Measurements from ENCODE around the gene TFAP2B. TPM values are rescaled to one million over a fixed set of nuclear protein-coding genes. Genes with fewer than 3 reads are reported as not detected.

TFAP2B gene
- polyA plus RNA-seq, 1 donor from 2014 or later: not detected

DNA sequence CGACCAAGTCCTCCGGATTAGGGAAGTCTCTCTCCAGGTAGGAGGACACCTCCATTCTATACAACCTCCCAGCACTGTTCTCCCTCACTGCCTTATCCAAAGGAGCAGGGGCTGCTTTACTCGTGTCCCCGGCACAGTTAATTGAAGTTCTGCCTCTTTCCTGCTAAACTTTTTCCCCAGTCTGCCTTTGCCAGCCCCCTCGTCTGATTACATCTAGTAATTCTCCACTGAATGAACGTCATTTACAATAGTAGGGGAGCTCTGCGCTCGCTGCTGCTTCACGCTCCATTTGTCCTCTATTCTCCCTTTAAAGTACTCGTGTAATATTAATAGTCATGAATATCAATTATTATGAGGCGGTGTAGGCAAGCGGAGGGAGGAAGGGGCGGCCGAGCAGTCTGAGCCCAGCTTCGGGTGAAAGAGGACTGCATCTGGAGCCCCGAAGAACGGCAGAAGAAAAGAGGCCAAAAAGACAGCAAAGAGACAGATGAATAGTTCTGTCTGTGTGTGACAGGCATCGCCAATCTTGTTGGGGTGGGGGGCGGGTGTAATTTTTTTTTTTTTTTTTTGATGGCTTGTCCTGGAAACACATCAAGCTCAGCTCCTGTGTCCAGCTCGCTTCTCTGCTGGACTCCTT, 2.9 kb downstream of the TFAP2B start:
- no peak overlapping the region for H3K4me3 ChIP-seq (ENCODE audit: low read length)
- H3K27ac ChIP-seq (ENCODE audit: low read length): no peak overlapping the region
- H3K9ac ChIP-seq (ENCODE audit: low read length): no peak overlapping the region
- H3F3A ChIP-seq (ENCODE audit: insufficient read depth, low read length, poor library complexity, severe bottlenecking): no peaks in the 10 kb centered on the region
- H3K27me3 ChIP-seq (ENCODE audit: insufficient read depth, low read depth, low read length): peaks cover 100% of the 10 kb centered on the region
- H3K36me3 ChIP-seq (ENCODE audit: insufficient read depth, low read length): no peaks in the 10 kb centered on the region
- H2AFZ ChIP-seq (ENCODE audit: low read depth, low read length): no peak overlapping the region
- TF ChIP-seq TAF1 (IDR thresholded peaks at IDR 0.05; ENCODE audit: low read depth): no peak
- TF ChIP-seq, protein P1, sequence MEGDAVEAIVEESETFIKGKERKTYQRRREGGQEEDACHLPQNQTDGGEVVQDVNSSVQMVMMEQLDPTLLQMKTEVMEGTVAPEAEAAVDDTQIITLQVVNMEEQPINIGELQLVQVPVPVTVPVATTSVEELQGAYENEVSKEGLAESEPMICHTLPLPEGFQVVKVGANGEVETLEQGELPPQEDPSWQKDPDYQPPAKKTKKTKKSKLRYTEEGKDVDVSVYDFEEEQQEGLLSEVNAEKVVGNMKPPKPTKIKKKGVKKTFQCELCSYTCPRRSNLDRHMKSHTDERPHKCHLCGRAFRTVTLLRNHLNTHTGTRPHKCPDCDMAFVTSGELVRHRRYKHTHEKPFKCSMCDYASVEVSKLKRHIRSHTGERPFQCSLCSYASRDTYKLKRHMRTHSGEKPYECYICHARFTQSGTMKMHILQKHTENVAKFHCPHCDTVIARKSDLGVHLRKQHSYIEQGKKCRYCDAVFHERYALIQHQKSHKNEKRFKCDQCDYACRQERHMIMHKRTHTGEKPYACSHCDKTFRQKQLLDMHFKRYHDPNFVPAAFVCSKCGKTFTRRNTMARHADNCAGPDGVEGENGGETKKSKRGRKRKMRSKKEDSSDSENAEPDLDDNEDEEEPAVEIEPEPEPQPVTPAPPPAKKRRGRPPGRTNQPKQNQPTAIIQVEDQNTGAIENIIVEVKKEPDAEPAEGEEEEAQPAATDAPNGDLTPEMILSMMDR (IDR thresholded peaks at IDR 0.05; ENCODE audit: poor library complexity, severe bottlenecking): no peak
- no peak for TF ChIP-seq EZH2 (IDR thresholded peaks at IDR 0.05; ENCODE audit: borderline replicate concordance, insufficient read depth, low read length, poor library complexity, severe bottlenecking)
- no peak for TF ChIP-seq MXI1 (conservative IDR thresholded peaks at IDR 0.05; ENCODE audit: poor library complexity, severe bottlenecking)
- TF ChIP-seq EP300 (conservative IDR thresholded peaks at IDR 0.05; ENCODE audit: poor library complexity, severe bottlenecking): no peak
- no peak for TF ChIP-seq SMC3 (conservative IDR thresholded peaks at IDR 0.05; ENCODE audit: poor library complexity)
- TF ChIP-seq REST (IDR thresholded peaks at IDR 0.05; ENCODE audit: borderline replicate concordance): no peak
- no peak for TF ChIP-seq RAD21 (conservative IDR thresholded peaks at IDR 0.05)
- TF ChIP-seq POLR2AphosphoS5 (IDR thresholded peaks at IDR 0.05): no peak
- H3K4me2 ChIP-seq (ENCODE audit: low read length): no peak overlapping the region
- no peaks in the 10 kb centered on the region for H4K20me1 ChIP-seq (ENCODE audit: insufficient read depth)
- H3K9me3 ChIP-seq (ENCODE audit: low read length): no peaks in the 10 kb centered on the region
- H3K79me2 ChIP-seq (replicated peaks; ENCODE audit: insufficient read depth, low read length): no peaks in the 10 kb centered on the region
- no peaks in the 10 kb centered on the region for H3K9me2 ChIP-seq (ENCODE audit: insufficient read depth, low read length)

DNA sequence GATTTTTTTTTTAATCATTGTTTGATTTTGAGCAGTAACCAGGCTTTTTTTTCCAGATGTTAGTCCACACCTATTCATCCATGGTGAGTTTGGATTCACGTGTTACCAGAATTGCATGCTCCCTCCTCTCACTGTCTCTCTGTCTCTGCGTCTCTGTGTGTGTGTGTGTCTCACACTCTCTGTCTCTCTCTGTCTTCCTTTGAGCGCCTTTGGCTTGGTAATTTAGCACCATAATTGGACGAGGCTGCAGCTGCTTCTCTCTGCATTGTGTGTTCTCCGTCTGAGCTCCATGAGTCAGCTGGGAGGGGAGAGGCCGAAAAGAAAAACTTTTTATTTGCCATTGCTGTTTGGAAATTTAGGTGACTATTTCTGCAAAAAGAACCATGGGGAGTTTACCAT, 3.4 kb downstream of the TFAP2B start:
- Histone ChIP-seq H3K36me3 (ENCODE audit: insufficient read depth, low read length) (no peaks in the 10 kb centered on the region), H3K79me2 (replicated peaks; ENCODE audit: insufficient read depth, low read length) (no peaks in the 10 kb centered on the region), H4K20me1 (ENCODE audit: insufficient read depth) (no peaks in the 10 kb centered on the region), H3F3A (ENCODE audit: insufficient read depth, low read length, poor library complexity, severe bottlenecking) (no peaks in the 10 kb centered on the region), H3K9ac (ENCODE audit: low read length) (no peak overlapping the region), H2AFZ (ENCODE audit: low read depth, low read length) (no peak overlapping the region), H3K27me3 (ENCODE audit: insufficient read depth, low read depth, low read length) (peaks cover 100% of the 10 kb centered on the region), H3K9me3 (ENCODE audit: low read length) (no peaks in the 10 kb centered on the region), H3K4me2 (ENCODE audit: low read length) (no peak overlapping the region), H3K27ac (ENCODE audit: low read length) (no peak overlapping the region), H3K9me2 (ENCODE audit: insufficient read depth, low read length) (no peaks in the 10 kb centered on the region), H3K4me3 (ENCODE audit: low read length) (no peak overlapping the region)
- no peak for TF ChIP-seq SMC3 (conservative IDR thresholded peaks at IDR 0.05; ENCODE audit: poor library complexity)
- TF ChIP-seq POLR2AphosphoS5 (IDR thresholded peaks at IDR 0.05): no peak
- TF ChIP-seq EP300 (conservative IDR thresholded peaks at IDR 0.05; ENCODE audit: poor library complexity, severe bottlenecking): no peak
- no peak for TF ChIP-seq MXI1 (conservative IDR thresholded peaks at IDR 0.05; ENCODE audit: poor library complexity, severe bottlenecking)
- TF ChIP-seq, protein P1 (IDR thresholded peaks at IDR 0.05; ENCODE audit: poor library complexity, severe bottlenecking): no peak
- no peak for TF ChIP-seq REST (IDR thresholded peaks at IDR 0.05; ENCODE audit: borderline replicate concordance)
- TF ChIP-seq TAF1 (IDR thresholded peaks at IDR 0.05; ENCODE audit: low read depth): no peak
- no peak for TF ChIP-seq RAD21 (conservative IDR thresholded peaks at IDR 0.05)
- no peak for TF ChIP-seq EZH2 (IDR thresholded peaks at IDR 0.05; ENCODE audit: borderline replicate concordance, insufficient read depth, low read length, poor library complexity, severe bottlenecking)

Data from neural cell (in vitro differentiated cells).